HG02973 (cell line): ENCODE results near the gene TEX264.

Source experiments
- ATAC-seq: cut with Tn5 transposase; IDR thresholded peaks from one replicate; pipeline ENCODE4 v1.9.1; 2021; ENCODE audit warnings: moderate library complexity; ENCODE audit not compliant: unreplicated experiment

The TEX264 gene

GRCh38 chr3:51673802-51674654 lies 3.0 kb downstream of the TEX264 start:
- no peak for ATAC-seq

GRCh38 chr3:51675201-51675611 lies 4.2 kb downstream of the TEX264 start:
- no peak for ATAC-seq

GRCh38 chr3:51676102-51676640 lies 5.1 kb downstream of the TEX264 start:
- ATAC-seq, result no peak

GRCh38 chr3:51677358-51677757 lies 6.3 kb downstream of the TEX264 start:
- no peak for ATAC-seq

GRCh38 chr3:51678186-51678585 lies 7.1 kb downstream of the TEX264 start:
- ATAC-seq, result no peak

- no peak for ATAC-seq
Observed at GRCh38 chr3:51678641-51679040, 7.6 kb downstream of the TEX264 start.

GRCh38 chr3:51679318-51679717 lies 8.3 kb downstream of the TEX264 start:
- ATAC-seq, result no peak

- no peak for ATAC-seq
Observed at GRCh38 chr3:51679777-51680176, 8.7 kb downstream of the TEX264 start.

- ATAC-seq, result no peak
Observed at GRCh38 chr3:51680196-51680595, 9.1 kb downstream of the TEX264 start.

- ATAC-seq, result no peak
Observed at GRCh38 chr3:51680663-51681230, 9.7 kb downstream of the TEX264 start.

GRCh38 chr3:51681453-51681852 lies 10.4 kb downstream of the TEX264 start:
- ATAC-seq, result no peak

GRCh38 chr3:51682079-51682478 lies 11.0 kb downstream of the TEX264 start:
- peak; percentile 70 for ATAC-seq

GRCh38 chr3:51682526-51682925 lies 11.5 kb downstream of the TEX264 start:
- no peak for ATAC-seq

GRCh38 chr3:51683566-51683965 lies 12.5 kb downstream of the TEX264 start:
- no peak for ATAC-seq

- no peak for ATAC-seq
Observed at GRCh38 chr3:51684971-51685751, 14.1 kb downstream of the TEX264 start.

GRCh38 chr3:51686056-51686455 lies 15.0 kb downstream of the TEX264 start:
- no peak for ATAC-seq

GRCh38 chr3:51686512-51687215 lies 15.6 kb downstream of the TEX264 start:
- peak; percentile 41 for ATAC-seq

GRCh38 chr3:51687431-51688205 lies 16.6 kb downstream of the TEX264 start:
- ATAC-seq, result no peak

GRCh38 chr3:51688206-51688600 lies 17.2 kb downstream of the TEX264 start:
- ATAC-seq, result no peak

GRCh38 chr3:51691021-51691420 lies 20.0 kb downstream of the TEX264 start:
- no peak for ATAC-seq
